Gastrocnemius medialis (tissue), 4 donors: Measurements from ENCODE around the gene FBLL1. TPM values are rescaled to one million over a fixed set of nuclear protein-coding genes. Genes with fewer than 3 reads are reported as not detected.

ENCODE experiments used
- ATAC-seq, 2 donors: fragments of 150-250 bp; one replicate each; pipeline ENCODE4 v1.9.1; 2016
- DNase-seq, 2 donors: peaks; one replicate each; pipeline ENCODE4 v3.0.0-alpha.2; 2019
- H3K27ac ChIP-seq, 4 donors: fragments of 200-600 bp; sonication (generic); 1 replicate in 1 of 4; 2 replicates in 3 of 4; pipeline ENCODE4 v1.5.1; 2016 to 2018; ENCODE audit warnings: mild to moderate bottlenecking in 2 of 4, moderate library complexity in 1 of 4
- H3K27me3 ChIP-seq, 3 donors: fragments of 200-600 bp; sonication (generic) in 2 of 3; 1 replicate in 1 of 3; 2 replicates in 2 of 3; pipeline versions ENCODE4 v1.5.1 to v1.6.0; 2016 to 2019; ENCODE audit warnings: mild to moderate bottlenecking in 1 of 3, moderate library complexity in 1 of 3
- H3K36me3 ChIP-seq, 2 donors: fragments of 200-600 bp; sonication (generic) in 1 of 2; one replicate each; pipeline ENCODE4 v1.5.1; 2017 to 2018
- H3K4me1 ChIP-seq, 2 donors: fragments of 200-600 bp; sonication (generic) in 1 of 2; one replicate each; pipeline ENCODE4 v1.5.1; 2016 to 2017; ENCODE audit warnings: mild to moderate bottlenecking in 2 of 2
- H3K4me3 ChIP-seq, 4 donors: fragments of 200-600 bp; sonication (generic) in 3 of 4; 1 replicate in 1 of 4; 2 replicates in 3 of 4; pipeline ENCODE4 v1.5.1; 2016 to 2019; ENCODE audit warnings: mild to moderate bottlenecking in 2 of 4
- H3K9me3 ChIP-seq, 3 donors: fragments of 200-600 bp; sonication (generic) in 2 of 3; 1 replicate in 1 of 3; 2 replicates in 2 of 3; pipeline ENCODE4 v1.5.1; 2016 to 2019
- POLR2A ChIP-seq, 2 donors: fragments of 450-650 bp; IDR thresholded peaks; one replicate each; pipeline ENCODE4 v1.6.1; 2017; ENCODE audit warnings: antibody characterized with exemption in 2 of 2, mild to moderate bottlenecking in 2 of 2, moderate library complexity in 2 of 2
- in situ Hi-C, 4 donors: fragments of 200-750 bp; cut with MboI; loops; one replicate each; pipeline versions ENCODE4 v1.15.0 to v1.8.0; 2017; ENCODE audit warnings: low sequenced_read_pairs in 4 of 4
- intact Hi-C: fragments of 100-400 bp; cut with DNase I; formaldehyde crosslinking; loops from one replicate; pipeline ENCODE4 v1.15.1; 2023; ENCODE audit warnings: low total_unique reads
- microRNA-seq, 2 donors: library from miRNA; unstranded; fragments of <30 nt; microRNA quantifications; one replicate each; pipeline ENCODE4, GENCODE V29; 2016; ENCODE audit warnings: borderline replicate concordance in 2 of 2
- total RNA-seq, 4 donors: library from RNA; depleted of rRNA; stranded (reverse); fragments of >200 nt; gene quantifications; one replicate each; pipeline versions ENCODE4 v1.1.0 to v1.2.3, GENCODE V29; 2016
- TF ChIP-seq, protein P1 (sequence below), 5 experiments: fragments of 450-650 bp in 3 of 5; fragments of 200-600 bp in 2 of 5; sonication (generic) in 2 of 5; IDR thresholded peaks in 4 of 5; conservative IDR thresholded peaks in 1 of 5; 1 replicate in 4 of 5; 2 replicates in 1 of 5; pipeline ENCODE4 v1.5.1; 2016 to 2019; ENCODE audit warnings: antibody characterized with exemption in 5 of 5, mild to moderate bottlenecking in 3 of 5, moderate library complexity in 3 of 5

Gene FBLL1
- total RNA-seq, 4 donors from 2014 or later, result not detected

DNA sequence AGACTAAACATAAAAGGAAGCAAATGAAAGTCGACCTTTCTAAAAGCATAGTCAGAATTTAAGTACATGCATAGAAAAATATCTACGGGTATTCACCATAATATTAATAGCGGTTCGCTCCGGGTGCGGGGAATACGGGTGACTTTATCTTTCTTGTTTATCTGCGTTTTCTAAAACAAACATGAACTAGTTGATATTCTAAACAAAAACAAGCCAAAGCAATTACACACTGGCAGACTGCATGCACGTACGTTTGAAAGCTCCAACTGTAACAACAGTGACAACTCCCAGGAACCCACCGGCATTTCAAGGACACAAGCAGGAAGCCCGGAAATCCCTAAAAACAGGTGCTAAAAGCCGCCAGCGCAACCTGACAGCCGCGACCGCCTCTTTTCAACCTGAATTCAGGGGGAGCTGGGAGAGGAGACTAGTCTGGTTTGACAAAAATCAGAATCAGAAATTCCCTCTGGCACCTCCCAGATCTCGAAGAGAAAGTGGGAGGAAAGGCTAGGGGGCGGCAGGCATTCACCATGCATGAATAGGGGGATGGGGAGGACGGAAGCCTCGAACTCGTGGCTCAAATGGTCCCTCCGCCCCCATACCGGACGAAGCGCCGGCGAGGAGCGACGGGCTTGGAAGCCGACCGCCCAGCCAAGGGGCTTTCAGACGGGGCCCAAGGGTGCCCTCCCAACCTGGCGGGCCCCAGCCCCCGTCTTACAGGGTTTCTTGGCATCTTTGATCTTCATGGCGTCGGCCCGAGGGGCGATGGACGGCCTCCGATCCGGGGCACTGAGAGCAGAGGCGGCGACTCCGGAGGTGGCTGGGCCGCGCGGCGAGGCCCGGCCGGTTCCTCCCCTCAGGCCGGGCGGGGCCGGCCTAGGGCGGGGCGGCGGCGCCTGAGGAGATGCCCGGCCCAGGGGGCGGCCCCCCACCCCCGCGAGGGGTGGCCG is 49.7 kb downstream of the FBLL1 start, which contains the start of gene PANK3:
PANK3 (minus strand) TSS at position 831 of the 950 bp plus-strand sequence; CDS start at position 746, 85 bp downstream.
- Histone ChIP-seq H3K27me3 (no peaks in the 10 kb centered on the region), H3K36me3 (no peaks in the 10 kb centered on the region), H3K27ac (peak within 1 kb of the TSS; percentile 95 to 99 (median 96)), H3K9me3 (no peaks in the 10 kb centered on the region), H3K4me3 (peak within 1 kb of the TSS; percentile 82 to 100 (median 90)), H3K4me1 (peaks cover 17 to 34% of the 10 kb centered on the region in 2 donors)
- intact Hi-C loops, result loop anchor here (1.0 kb wide), 1 partner anchor 93 kb away; the partner anchor contains the start of gene RARS1
- peak; percentile 69 to 70 for ATAC-seq
- TF ChIP-seq, protein P1, sequence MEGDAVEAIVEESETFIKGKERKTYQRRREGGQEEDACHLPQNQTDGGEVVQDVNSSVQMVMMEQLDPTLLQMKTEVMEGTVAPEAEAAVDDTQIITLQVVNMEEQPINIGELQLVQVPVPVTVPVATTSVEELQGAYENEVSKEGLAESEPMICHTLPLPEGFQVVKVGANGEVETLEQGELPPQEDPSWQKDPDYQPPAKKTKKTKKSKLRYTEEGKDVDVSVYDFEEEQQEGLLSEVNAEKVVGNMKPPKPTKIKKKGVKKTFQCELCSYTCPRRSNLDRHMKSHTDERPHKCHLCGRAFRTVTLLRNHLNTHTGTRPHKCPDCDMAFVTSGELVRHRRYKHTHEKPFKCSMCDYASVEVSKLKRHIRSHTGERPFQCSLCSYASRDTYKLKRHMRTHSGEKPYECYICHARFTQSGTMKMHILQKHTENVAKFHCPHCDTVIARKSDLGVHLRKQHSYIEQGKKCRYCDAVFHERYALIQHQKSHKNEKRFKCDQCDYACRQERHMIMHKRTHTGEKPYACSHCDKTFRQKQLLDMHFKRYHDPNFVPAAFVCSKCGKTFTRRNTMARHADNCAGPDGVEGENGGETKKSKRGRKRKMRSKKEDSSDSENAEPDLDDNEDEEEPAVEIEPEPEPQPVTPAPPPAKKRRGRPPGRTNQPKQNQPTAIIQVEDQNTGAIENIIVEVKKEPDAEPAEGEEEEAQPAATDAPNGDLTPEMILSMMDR (IDR thresholded peaks at IDR 0.05 in 4 of 5, conservative IDR thresholded peaks at IDR 0.05 in 1 of 5), result no peak
- TF ChIP-seq POLR2A (IDR thresholded peaks at IDR 0.05), result no peak
- in situ Hi-C loops, result no loop called here
- DNase-seq, result peak in 1 of 2 donors; percentile 6

DNA sequence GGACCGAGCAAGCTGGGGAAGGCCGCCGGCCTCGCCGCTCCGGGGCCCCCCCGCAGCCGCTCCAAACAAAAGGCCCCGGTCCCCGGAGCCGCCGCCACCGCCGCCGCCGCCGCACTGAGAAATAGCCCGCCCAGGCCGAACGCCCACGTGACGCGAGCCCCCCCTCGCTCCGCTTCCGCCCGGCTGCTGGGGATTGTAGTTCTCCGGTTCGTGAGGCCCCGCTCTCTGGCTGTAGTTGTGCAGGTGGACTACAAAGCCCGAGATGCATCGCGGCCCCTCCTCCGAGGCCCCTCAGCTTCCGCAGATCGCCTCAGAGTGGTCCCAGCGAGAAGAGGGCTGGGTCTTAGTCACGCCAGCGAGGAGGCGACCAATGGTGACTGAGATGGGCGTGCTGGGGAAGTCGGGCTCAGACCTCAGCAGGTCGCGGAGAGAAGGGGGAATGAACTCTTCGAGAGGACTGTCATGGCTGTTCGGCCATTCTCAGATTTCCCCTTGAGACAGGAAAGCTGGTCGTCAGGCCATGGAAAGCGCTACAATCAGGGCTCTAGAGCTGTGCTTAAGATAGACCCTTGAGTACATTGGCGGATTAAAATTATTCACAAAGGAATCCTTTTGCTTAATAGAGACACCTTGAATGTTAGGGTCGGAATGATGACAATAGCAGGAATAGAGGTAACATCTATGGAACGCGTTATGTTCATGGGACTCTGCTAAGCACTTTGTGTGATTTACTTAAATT is 50.6 kb downstream of the FBLL1 start:
- intact Hi-C loops, result loop anchor here (1.0 to 10.0 kb wide), 2 partner anchors 93 to 1005 kb away; partner anchors contain the start of genes RARS1 and SPDL1

DNA sequence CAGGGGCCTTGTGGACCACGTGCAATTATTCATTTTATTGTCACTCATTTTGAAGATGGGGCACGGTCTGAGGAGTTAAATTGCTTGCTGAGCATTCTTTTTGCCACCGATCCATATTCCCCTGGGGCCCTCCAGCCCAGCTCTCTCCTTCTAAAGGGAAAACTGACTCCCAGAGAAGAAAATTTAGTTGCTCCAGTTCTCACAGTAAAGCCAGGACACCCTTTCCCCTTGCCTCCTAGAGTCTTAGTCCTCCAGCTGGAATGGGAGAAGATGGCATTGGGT is 51.1 kb downstream of the FBLL1 start:
- Histone ChIP-seq H3K27ac (peak overlapping the region; percentile 95 to 99 (median 96)), H3K4me3 (peak overlapping the region; percentile 82 to 100 (median 90)), H3K36me3 (no peaks in the 10 kb centered on the region), H3K4me1 (peaks cover 17 to 33% of the 10 kb centered on the region in 2 donors), H3K27me3 (no peaks in the 10 kb centered on the region), H3K9me3 (no peaks in the 10 kb centered on the region)
- DNase-seq (no peak), ATAC-seq (no peak)
- no peak for TF ChIP-seq POLR2A (IDR thresholded peaks at IDR 0.05)
- TF ChIP-seq, protein P1 (IDR thresholded peaks at IDR 0.05 in 4 of 5, conservative IDR thresholded peaks at IDR 0.05 in 1 of 5), result no peak
- intact Hi-C loops (loop anchor here (10.0 kb wide), 1 partner anchor 1005 kb away; the partner anchor contains the start of gene SPDL1), in situ Hi-C loops (no loop called here)

More for the DNA sequence above, 50.6 kb downstream of the FBLL1 start:
- no peaks in the 10 kb centered on the region for H3K27me3 ChIP-seq
- peaks cover 17 to 34% of the 10 kb centered on the region in 2 donors for H3K4me1 ChIP-seq
- TF ChIP-seq POLR2A (IDR thresholded peaks at IDR 0.05), result peak; percentile 95 to 96
- TF ChIP-seq, protein P1 (IDR thresholded peaks at IDR 0.05 in 4 of 5, conservative IDR thresholded peaks at IDR 0.05 in 1 of 5), result no peak
- in situ Hi-C loops, result no loop called here
- DNase-seq (peak; percentile 98 to 99), ATAC-seq (peak; percentile 95 to 96)
- peak overlapping the region; percentile 95 to 99 (median 96) for H3K27ac ChIP-seq
- no peaks in the 10 kb centered on the region for H3K9me3 ChIP-seq
- H3K36me3 ChIP-seq, result no peaks in the 10 kb centered on the region
- H3K4me3 ChIP-seq, result peak overlapping the region; percentile 82 to 100 (median 90)

Small RNA genes within 50 kb of the gene (microRNA-seq; reads per million reads assigned to microRNA genes)
- gene MIR103A1, result 0 reads per million in 2 donors
- 0 reads per million in 2 donors for gene MIR103B1

Other genes with a start within 250 kb of the FBLL1 start
- under 1 TPM in 1 of 4 donors, not detected in 3; 0.51 TPM for gene WWC1, start 237.7 kb upstream of the FBLL1 start, total RNA-seq
- gene RARS1, start 42.8 kb upstream of the FBLL1 start, total RNA-seq, result 10 to 100 TPM; 45.9 to 65.5 (median 52.7) TPM
- gene PANK3, start 50.1 kb downstream of the FBLL1 start, total RNA-seq, result 10 to 100 TPM; 14.5 to 23.5 (median 16.1) TPM